HEK293 (cell line): ENCODE data around the gene NOSIP.
A peak's percentile ranks its signal among the peaks of the same experiment; 100 is the strongest.

Experiments used
- BCL6B ChIP-seq: fragments of 450-650 bp; formaldehyde crosslinking; IDR thresholded peaks from 2 replicates; pipeline ENCODE4 v1.5.1; 2017; ENCODE audit warnings: missing biosample characterization, missing genetic modification characterization
- EGR2 ChIP-seq: fragments of 450-650 bp; formaldehyde crosslinking; IDR thresholded peaks from 2 replicates; pipeline ENCODE4 v1.5.1; 2016; ENCODE audit warnings: low read depth, missing biosample characterization, missing genetic modification characterization
- GLI4 ChIP-seq: fragments of 450-650 bp; formaldehyde crosslinking; IDR thresholded peaks from 2 replicates; pipeline ENCODE4 v1.5.1; 2016; ENCODE audit warnings: missing biosample characterization, missing genetic modification characterization
- GLIS2 ChIP-seq: fragments of 450-650 bp; formaldehyde crosslinking; IDR thresholded peaks from 2 replicates; pipeline ENCODE4 v1.5.1; 2016; ENCODE audit warnings: missing biosample characterization, missing genetic modification characterization
- HOXC10 ChIP-seq: sonication (generic); formaldehyde crosslinking; IDR thresholded peaks from 2 replicates; pipeline ENCODE4 v1.8.1; 2023; ENCODE audit warnings: mild to moderate bottlenecking, missing genetic modification reagents
- KLF17 ChIP-seq: fragments of 450-650 bp; formaldehyde crosslinking; IDR thresholded peaks from 2 replicates; pipeline ENCODE4 v1.5.1; 2016; ENCODE audit warnings: missing biosample characterization, missing genetic modification characterization
- OSR2 ChIP-seq: fragments of 450-650 bp; formaldehyde crosslinking; IDR thresholded peaks from 2 replicates; pipeline ENCODE4 v1.5.1; 2016; ENCODE audit warnings: missing biosample characterization, missing genetic modification characterization
- PRDM4 ChIP-seq: fragments of 450-650 bp; formaldehyde crosslinking; IDR thresholded peaks from 2 replicates; pipeline ENCODE4 v1.5.1; 2017; ENCODE audit warnings: missing biosample characterization, missing genetic modification characterization
- SETDB1 ChIP-seq: IDR thresholded peaks from one replicate; pipeline ENCODE4 v1.6.1; 2017; ENCODE audit warnings: mild to moderate bottlenecking, low read length, moderate library complexity, mixed read lengths; ENCODE audit not compliant: insufficient read length
- YY2 ChIP-seq: fragments of 450-650 bp; formaldehyde crosslinking; IDR thresholded peaks from 2 replicates; pipeline ENCODE4 v1.5.1; 2016; ENCODE audit warnings: missing biosample characterization, missing genetic modification characterization
- ZBTB1 ChIP-seq: fragments of 450-650 bp; formaldehyde crosslinking; IDR thresholded peaks from 2 replicates; pipeline ENCODE4 v1.5.1; 2016; ENCODE audit warnings: missing biosample characterization, missing genetic modification characterization
- ZBTB7A ChIP-seq: fragments of 450-650 bp; formaldehyde crosslinking; IDR thresholded peaks from 2 replicates; pipeline ENCODE4 v1.5.1; 2016; ENCODE audit warnings: low read depth, missing biosample characterization, missing genetic modification characterization
- ZEB2 ChIP-seq: fragments of 450-650 bp; formaldehyde crosslinking; IDR thresholded peaks from 2 replicates; pipeline ENCODE4 v1.5.1; 2016; ENCODE audit warnings: missing biosample characterization, missing genetic modification characterization
- ZNF132 ChIP-seq: fragments of 450-650 bp; formaldehyde crosslinking; IDR thresholded peaks from 2 replicates; pipeline ENCODE4 v1.5.1; 2017; ENCODE audit warnings: missing biosample characterization, missing genetic modification characterization, borderline replicate concordance
- ZNF16 ChIP-seq: fragments of 450-650 bp; formaldehyde crosslinking; IDR thresholded peaks from 2 replicates; pipeline ENCODE4 v1.5.1; 2016; ENCODE audit warnings: low read depth, missing biosample characterization, missing genetic modification characterization
- ZNF23 ChIP-seq: fragments of 450-650 bp; formaldehyde crosslinking; IDR thresholded peaks from 2 replicates; pipeline ENCODE4 v1.5.1; 2016; ENCODE audit warnings: missing biosample characterization, missing genetic modification characterization, borderline replicate concordance
- ZNF26 ChIP-seq: fragments of 450-650 bp; formaldehyde crosslinking; IDR thresholded peaks from 2 replicates; pipeline ENCODE4 v1.5.1; 2016; ENCODE audit warnings: missing biosample characterization, missing genetic modification characterization
- ZNF335 ChIP-seq: fragments of 450-650 bp; formaldehyde crosslinking; conservative IDR thresholded peaks from 2 replicates; pipeline ENCODE4 v1.5.1; 2016; ENCODE audit warnings: missing biosample characterization, missing genetic modification characterization
- ZNF423 ChIP-seq: fragments of 450-650 bp; formaldehyde crosslinking; IDR thresholded peaks from 2 replicates; pipeline ENCODE4 v1.5.1; 2016; ENCODE audit warnings: missing biosample characterization, missing genetic modification characterization
- ZNF510 ChIP-seq: fragments of 450-650 bp; formaldehyde crosslinking; IDR thresholded peaks from 2 replicates; pipeline ENCODE4 v1.5.1; 2018; ENCODE audit warnings: mild to moderate bottlenecking, missing genetic modification characterization, missing biosample characterization; ENCODE audit not compliant: insufficient replicate concordance
- ZNF555 ChIP-seq: fragments of 450-650 bp; formaldehyde crosslinking; conservative IDR thresholded peaks from 2 replicates; pipeline ENCODE4 v1.5.1; 2017; ENCODE audit warnings: missing biosample characterization, mild to moderate bottlenecking, missing genetic modification characterization, inconsistent platforms
- ZNF558 ChIP-seq: fragments of 450-650 bp; formaldehyde crosslinking; IDR thresholded peaks from 2 replicates; pipeline ENCODE4 v1.5.1; 2016; ENCODE audit warnings: missing biosample characterization, missing genetic modification characterization
- ZNF560 ChIP-seq: fragments of 450-650 bp; formaldehyde crosslinking; IDR thresholded peaks from 2 replicates; pipeline ENCODE4 v1.5.1; 2017; ENCODE audit warnings: missing biosample characterization, missing genetic modification characterization, borderline replicate concordance
- ZNF600 ChIP-seq: fragments of 450-650 bp; formaldehyde crosslinking; IDR thresholded peaks from 2 replicates; pipeline ENCODE4 v1.5.1; 2016; ENCODE audit warnings: missing biosample characterization, missing genetic modification characterization
- ZNF701 ChIP-seq: fragments of 450-650 bp; formaldehyde crosslinking; IDR thresholded peaks from 2 replicates; pipeline ENCODE4 v1.5.1; 2016; ENCODE audit warnings: missing biosample characterization, missing genetic modification characterization
- ZSCAN16 ChIP-seq: fragments of 450-650 bp; formaldehyde crosslinking; IDR thresholded peaks from 2 replicates; pipeline ENCODE4 v1.5.1; 2016; ENCODE audit warnings: missing biosample characterization, missing genetic modification characterization
- TF ChIP-seq, protein P1 (sequence below): fragments of 450-650 bp; formaldehyde crosslinking; IDR thresholded peaks from 2 replicates; pipeline ENCODE4 v1.5.1; 2016; ENCODE audit warnings: missing biosample characterization, missing genetic modification characterization
- TF ChIP-seq, protein P2 (sequence below): fragments of 450-650 bp; formaldehyde crosslinking; IDR thresholded peaks from 2 replicates; pipeline ENCODE4 v1.5.1; 2016; ENCODE audit warnings: missing biosample characterization, missing genetic modification characterization

NOSIP gene

GRCh38 chr19:49533551-49534488, 46.5 kb downstream of the NOSIP start (continued):
- TF ChIP-seq ZSCAN16 (tag by site-specific recombination) = no peak
- no peak for TF ChIP-seq HOXC10 (CRISPR knock-in tag)
- TF ChIP-seq OSR2 (tag by site-specific recombination) = no peak
- no peak for TF ChIP-seq GLI4 (tag by site-specific recombination)
- TF ChIP-seq EGR2 = peak; percentile 17; the same call in 1 of the 2 replicates
- TF ChIP-seq, protein P1, sequence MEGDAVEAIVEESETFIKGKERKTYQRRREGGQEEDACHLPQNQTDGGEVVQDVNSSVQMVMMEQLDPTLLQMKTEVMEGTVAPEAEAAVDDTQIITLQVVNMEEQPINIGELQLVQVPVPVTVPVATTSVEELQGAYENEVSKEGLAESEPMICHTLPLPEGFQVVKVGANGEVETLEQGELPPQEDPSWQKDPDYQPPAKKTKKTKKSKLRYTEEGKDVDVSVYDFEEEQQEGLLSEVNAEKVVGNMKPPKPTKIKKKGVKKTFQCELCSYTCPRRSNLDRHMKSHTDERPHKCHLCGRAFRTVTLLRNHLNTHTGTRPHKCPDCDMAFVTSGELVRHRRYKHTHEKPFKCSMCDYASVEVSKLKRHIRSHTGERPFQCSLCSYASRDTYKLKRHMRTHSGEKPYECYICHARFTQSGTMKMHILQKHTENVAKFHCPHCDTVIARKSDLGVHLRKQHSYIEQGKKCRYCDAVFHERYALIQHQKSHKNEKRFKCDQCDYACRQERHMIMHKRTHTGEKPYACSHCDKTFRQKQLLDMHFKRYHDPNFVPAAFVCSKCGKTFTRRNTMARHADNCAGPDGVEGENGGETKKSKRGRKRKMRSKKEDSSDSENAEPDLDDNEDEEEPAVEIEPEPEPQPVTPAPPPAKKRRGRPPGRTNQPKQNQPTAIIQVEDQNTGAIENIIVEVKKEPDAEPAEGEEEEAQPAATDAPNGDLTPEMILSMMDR (tag by site-specific recombination) = no peak
- no peak for TF ChIP-seq ZBTB1 (tag by site-specific recombination)
- no peak for TF ChIP-seq ZNF23 (tag by site-specific recombination)
- no peak for TF ChIP-seq ZNF26 (tag by site-specific recombination)
- no peak for TF ChIP-seq ZNF600 (tag by site-specific recombination)
- TF ChIP-seq GLIS2 = peak; percentile 80
- no peak for TF ChIP-seq YY2 (tag by site-specific recombination)
- peak; percentile 68 for TF ChIP-seq ZNF510 (tag by site-specific recombination)
- TF ChIP-seq ZNF132 = no peak
- TF ChIP-seq KLF17 (tag by site-specific recombination) = no peak
- peak; percentile 96 for TF ChIP-seq ZNF335 (tag by site-specific recombination)
- no peak for TF ChIP-seq ZNF423
- TF ChIP-seq, protein P2, sequence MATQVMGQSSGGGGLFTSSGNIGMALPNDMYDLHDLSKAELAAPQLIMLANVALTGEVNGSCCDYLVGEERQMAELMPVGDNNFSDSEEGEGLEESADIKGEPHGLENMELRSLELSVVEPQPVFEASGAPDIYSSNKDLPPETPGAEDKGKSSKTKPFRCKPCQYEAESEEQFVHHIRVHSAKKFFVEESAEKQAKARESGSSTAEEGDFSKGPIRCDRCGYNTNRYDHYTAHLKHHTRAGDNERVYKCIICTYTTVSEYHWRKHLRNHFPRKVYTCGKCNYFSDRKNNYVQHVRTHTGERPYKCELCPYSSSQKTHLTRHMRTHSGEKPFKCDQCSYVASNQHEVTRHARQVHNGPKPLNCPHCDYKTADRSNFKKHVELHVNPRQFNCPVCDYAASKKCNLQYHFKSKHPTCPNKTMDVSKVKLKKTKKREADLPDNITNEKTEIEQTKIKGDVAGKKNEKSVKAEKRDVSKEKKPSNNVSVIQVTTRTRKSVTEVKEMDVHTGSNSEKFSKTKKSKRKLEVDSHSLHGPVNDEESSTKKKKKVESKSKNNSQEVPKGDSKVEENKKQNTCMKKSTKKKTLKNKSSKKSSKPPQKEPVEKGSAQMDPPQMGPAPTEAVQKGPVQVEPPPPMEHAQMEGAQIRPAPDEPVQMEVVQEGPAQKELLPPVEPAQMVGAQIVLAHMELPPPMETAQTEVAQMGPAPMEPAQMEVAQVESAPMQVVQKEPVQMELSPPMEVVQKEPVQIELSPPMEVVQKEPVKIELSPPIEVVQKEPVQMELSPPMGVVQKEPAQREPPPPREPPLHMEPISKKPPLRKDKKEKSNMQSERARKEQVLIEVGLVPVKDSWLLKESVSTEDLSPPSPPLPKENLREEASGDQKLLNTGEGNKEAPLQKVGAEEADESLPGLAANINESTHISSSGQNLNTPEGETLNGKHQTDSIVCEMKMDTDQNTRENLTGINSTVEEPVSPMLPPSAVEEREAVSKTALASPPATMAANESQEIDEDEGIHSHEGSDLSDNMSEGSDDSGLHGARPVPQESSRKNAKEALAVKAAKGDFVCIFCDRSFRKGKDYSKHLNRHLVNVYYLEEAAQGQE (tag by site-specific recombination) = no peak
- no peak for TF ChIP-seq SETDB1
- no peak for TF ChIP-seq BCL6B (tag by site-specific recombination)
- no peak for TF ChIP-seq ZNF558 (tag by site-specific recombination)
- no peak for TF ChIP-seq PRDM4 (tag by site-specific recombination)
- TF ChIP-seq ZNF16 (tag by site-specific recombination) = no peak
- no peak for TF ChIP-seq ZEB2 (tag by site-specific recombination)
- TF ChIP-seq ZNF560 = no peak
- TF ChIP-seq ZNF701 (tag by site-specific recombination) = no peak
- TF ChIP-seq ZBTB7A (tag by site-specific recombination) = no peak
- TF ChIP-seq ZNF555 (tag by site-specific recombination) = no peak
